KOPT-K1 (cell line): ENCODE data around the gene SEMA4C.
A peak's percentile ranks its signal among the peaks of the same experiment; 100 is the strongest.

ENCODE experiments used
- H3K27ac ChIP-seq: fragments of 200-600 bp; sonication (generic); 2 replicates; pipeline ENCODE4 v1.5.1; 2016; ENCODE audit warnings: antibody characterized with exemption, mild to moderate bottlenecking, low read depth, low read length; ENCODE audit not compliant: poor library complexity, severe bottlenecking
- H3K36me3 ChIP-seq: fragments of 200-600 bp; sonication (generic); 2 replicates; pipeline ENCODE4 v1.5.1; 2017; ENCODE audit warnings: antibody characterized with exemption, mild to moderate bottlenecking, low read length, moderate library complexity; ENCODE audit not compliant: insufficient read depth
- H3K9me3 ChIP-seq: fragments of 200-600 bp; sonication (generic); 2 replicates; pipeline ENCODE4 v1.5.1; 2017; ENCODE audit warnings: antibody characterized with exemption, low read length, mild to moderate bottlenecking; ENCODE audit not compliant: insufficient read depth, poor library complexity, severe bottlenecking

SEMA4C gene

DNA sequence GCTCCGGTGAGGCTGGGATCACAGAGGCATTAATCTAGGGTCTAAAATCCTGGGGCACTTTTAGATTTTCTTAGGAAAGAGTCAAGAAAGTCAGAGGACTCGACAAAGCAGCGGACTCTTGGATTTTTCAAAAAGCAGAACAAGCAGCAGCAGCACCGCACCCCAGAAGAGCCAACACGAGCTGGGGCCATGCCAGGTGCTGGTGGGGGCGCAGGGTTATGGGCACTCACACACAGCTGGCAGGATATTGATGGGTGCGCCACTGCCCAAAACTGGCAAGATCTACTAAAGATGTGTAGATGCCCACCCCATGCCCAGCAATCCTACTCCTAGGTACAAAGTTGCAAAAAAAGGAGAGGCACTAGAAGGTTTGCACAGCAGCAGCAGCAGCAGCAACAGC is 33.9 kb upstream of the SEMA4C start:
- Histone ChIP-seq H3K27ac (no peak overlapping the region), H3K9me3 (no peaks in the 10 kb centered on the region), H3K36me3 (no peaks in the 10 kb centered on the region)

DNA sequence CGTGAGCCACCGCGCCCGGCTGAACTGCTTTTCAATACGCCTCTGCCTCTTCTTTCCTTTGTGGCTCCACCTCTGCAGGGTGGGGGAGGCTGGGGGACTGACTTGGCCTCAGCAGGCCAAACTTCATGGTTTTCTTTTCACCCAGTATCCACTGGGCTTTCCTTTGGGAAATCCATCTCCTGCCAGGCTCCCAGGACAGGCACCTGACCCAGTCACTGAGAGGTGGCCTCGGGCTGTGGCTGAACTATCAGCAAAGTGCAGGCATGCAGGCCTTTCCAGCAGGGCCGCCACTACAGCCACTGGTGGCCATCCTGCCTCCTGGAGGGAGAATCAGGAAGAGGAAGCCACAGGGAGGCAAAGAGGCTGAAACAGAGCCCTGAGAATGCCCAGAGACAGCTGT is 33.4 kb upstream of the SEMA4C start:
- Histone ChIP-seq H3K9me3 (no peaks in the 10 kb centered on the region), H3K36me3 (no peaks in the 10 kb centered on the region)

DNA sequence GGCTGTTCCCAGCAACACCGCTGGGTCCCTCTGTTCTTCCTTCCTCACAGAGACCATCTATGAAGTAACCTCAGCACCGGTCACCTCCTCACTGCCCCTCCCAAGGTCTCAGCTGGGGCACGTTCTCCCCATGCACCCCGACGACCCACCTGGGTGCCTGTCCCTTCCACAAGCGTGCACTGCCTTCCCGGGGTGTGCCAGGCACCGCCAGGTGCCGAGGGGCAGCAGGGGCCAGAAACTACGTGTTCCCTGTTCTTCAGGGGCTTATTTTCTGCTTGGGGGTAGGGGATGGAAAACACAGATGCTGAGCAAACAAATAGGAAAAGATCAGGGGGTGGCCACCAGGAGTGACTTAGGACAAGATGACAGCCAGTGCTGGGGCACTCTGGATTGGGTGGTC is 30.4 kb upstream of the SEMA4C start:
- Histone ChIP-seq H3K27ac (no peak overlapping the region), H3K9me3 (no peaks in the 10 kb centered on the region), H3K36me3 (no peaks in the 10 kb centered on the region)

More for the DNA sequence above, 33.4 kb upstream of the SEMA4C start:
- H3K27ac ChIP-seq, result no peak overlapping the region

DNA sequence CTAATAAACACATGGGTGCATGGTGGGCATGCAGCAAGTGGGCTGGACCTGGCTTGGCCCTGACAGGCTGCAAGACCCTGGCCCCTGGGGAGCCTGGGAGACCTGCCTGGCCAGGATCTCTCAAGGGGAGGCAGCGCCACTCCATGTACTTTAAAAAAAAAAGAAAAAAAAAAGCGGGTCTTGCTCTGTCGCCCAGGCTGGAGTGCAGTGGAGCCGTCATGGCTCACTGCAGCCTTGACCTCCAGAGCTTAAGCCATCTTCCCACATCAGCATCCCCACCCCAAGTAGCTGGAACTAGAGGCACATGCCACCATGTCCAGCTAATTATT is 29.5 kb upstream of the SEMA4C start:
- Histone ChIP-seq H3K36me3 (no peaks in the 10 kb centered on the region), H3K9me3 (no peaks in the 10 kb centered on the region), H3K27ac (no peak overlapping the region)

DNA sequence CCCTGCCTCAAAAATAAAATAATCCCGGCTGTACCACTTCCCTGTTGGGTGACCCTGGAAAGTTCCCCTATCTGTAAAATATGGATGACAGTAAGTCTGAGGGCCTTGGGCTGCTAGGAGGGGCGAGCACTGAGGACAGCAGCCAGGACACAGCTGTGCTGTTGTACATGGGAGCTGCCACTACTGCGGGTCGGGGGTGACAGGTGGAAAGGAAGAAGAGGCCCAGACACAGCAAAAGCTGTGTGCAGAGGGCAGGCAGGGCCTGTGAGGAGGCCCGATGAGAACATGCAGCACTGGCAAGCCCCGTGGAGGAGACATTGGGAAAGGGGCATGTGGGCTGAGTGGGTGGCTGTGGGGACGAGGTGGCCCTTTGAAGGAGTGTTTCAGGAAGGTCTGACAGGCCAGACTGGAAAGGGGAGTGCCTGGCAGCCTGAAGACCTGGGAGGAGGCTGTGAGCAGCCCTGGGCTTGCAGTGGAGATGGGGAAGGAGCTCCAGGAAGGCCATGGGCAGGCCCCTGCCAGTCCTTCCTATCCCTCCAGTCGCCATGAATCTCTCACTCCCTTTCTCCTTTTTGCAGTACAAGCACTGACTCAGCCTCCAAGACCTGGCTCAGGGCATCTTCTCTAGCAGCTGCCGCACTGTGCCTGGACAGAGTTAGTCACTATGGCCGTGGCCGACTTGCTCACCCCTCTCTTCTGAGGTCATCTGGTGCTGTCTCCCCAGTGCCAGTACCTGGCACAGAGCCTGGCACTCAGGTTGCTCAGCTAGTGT is 28.9 kb upstream of the SEMA4C start:
- Histone ChIP-seq H3K36me3 (no peaks in the 10 kb centered on the region), H3K27ac (no peak overlapping the region), H3K9me3 (no peaks in the 10 kb centered on the region)

DNA sequence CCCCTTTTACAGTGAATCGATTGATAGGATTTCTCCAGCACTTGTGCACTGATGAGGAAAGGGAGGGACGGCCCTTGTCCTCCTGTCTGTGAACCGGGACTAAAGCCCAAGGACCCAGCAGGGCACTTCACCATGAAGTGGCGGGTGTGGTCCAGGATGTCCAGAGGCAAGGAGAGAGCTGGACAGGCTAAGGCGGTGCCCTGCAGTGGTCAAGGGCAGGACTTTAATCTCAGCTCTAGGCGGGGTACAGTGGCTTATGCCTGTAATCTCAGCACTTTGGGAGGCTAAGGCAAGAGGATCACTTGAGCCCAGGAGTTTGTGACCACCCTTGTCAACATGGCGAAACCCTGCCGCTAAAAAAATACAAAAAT is 28.2 kb upstream of the SEMA4C start:
- no peak overlapping the region for H3K27ac ChIP-seq
- H3K36me3 ChIP-seq, result no peaks in the 10 kb centered on the region
- no peaks in the 10 kb centered on the region for H3K9me3 ChIP-seq

DNA sequence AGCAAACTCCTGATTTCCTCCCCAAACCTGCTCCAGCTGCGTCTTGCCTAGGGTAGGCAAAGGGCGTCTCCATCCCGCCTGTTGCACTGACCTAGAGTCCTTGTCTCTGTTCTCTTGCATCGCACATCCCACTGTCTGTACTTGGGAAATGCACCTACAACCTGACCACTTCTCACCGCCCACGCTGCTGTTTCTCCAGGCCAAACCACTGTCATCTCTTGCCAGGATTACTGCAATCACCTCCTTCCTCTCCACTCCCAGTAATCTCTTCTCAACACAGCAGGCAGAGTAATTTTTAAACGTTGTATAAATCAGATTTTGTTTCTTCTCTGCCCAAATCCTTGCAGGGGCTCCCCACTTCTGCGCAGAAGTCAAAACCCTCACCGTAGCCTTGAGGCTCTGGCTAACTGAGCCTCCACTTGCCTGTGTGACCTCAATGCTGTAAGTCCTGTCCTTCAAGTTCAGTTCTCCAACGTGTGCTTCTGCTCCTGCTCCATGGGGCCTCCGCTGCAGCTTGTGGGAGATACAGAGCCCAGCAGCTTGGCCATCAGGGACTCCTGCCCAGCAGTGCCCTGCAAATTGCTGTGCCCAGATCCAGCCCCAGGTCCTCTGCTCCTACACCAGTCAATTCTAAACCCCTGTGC is 27.7 kb upstream of the SEMA4C start:
- no peaks in the 10 kb centered on the region for H3K36me3 ChIP-seq

DNA sequence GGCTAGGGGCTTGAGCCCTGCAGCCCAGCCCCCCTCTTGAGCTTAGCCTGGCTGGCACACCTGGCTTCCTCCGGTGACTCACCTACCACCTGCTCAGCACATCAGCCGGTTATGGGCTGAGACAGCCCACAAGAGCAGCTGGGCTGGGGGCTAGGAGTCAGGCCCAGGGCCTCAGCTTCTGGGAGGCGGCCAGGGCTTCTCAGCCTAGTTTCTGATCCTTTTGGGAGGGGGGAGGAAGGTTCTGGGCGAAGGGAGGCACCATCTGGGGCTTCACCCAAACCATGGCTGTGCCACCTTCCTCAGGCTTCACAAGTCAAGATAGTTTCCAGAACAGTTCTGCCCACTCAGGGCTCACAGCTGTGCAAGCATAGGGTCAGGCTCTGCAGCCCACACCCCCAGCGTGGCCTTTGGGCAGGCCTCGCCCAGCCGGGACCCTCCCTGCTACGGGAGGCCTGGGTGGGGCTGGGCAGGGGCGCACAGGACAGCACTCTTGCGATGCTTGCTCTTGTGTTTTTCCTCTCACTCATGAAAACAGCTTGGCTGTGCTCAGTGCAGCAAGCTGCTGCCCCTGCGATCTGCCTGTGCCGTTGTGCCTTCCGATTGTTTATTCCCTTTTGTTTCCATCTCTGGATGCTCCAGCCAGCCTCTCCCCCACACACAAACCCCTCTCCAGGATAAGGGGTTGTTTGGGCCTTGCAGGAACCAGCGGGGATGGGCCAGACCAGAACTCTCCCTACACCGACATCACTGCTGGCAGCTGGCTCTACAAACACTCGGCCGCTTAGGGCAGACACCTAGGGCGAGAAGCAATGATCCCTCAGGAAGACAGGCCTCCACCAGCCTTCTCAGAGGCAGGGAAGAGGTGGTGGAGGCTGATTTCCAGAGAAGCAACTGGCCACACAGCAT is 26.1 kb upstream of the SEMA4C start:
- peak overlapping the region; percentile 38 for H3K27ac ChIP-seq
- no peaks in the 10 kb centered on the region for H3K9me3 ChIP-seq
- H3K36me3 ChIP-seq, result no peaks in the 10 kb centered on the region

More for the DNA sequence above, 27.7 kb upstream of the SEMA4C start:
- Histone ChIP-seq H3K9me3 (no peaks in the 10 kb centered on the region), H3K27ac (no peak overlapping the region)

DNA sequence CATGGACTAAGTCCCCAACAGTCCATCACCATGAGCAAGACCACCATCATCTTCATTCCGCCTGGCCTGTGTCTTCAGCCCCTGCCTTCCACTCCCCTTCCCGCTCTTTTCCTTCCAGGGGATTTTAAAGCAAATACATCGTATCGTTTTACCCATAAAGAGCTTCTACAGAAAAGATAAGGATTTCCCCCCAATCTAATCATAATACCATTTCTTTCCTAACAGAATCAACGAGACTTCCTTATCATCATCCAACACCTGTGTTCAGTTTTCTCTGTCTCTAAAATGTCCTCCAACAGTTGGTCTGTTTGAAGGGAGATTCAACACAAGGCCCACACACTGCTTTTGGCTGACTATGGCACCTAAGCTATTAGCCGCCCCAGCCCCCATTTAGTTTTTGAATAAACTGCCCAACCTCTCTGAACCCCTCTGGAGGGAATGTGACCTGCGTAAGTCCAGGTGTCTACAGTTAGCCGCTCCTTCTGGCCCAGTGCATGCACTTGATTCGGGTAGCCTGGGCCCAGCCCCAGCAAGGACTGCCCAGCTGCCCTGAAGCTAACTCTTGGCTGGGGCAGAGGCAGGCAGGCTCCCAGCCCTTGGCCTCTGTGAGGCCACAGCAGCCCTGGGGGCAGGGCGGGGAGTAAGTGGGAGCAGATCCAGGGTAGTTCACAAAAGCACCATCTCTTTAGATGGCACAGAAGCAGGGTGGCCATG is 25.3 kb upstream of the SEMA4C start:
- Histone ChIP-seq H3K27ac (peak overlapping the region; percentile 19), H3K36me3 (no peaks in the 10 kb centered on the region), H3K9me3 (no peaks in the 10 kb centered on the region)

DNA sequence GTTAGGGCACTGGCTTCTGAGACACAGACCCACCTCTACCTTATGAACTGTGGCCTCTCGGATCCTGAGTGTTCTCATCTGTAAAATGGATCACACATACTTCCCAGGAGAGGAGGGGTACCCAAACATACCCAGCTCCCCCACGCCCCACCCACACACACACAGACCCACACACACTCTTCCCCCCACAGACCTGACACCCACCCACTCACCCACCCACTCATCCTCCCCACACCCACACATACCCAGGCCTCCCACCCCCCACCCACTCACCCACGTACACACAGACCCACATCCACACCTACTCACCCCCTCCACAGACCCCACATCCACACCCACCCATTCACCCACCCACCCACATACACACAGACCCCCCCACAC is 24.3 kb upstream of the SEMA4C start:
- H3K9me3 ChIP-seq, result no peaks in the 10 kb centered on the region
- H3K36me3 ChIP-seq, result no peaks in the 10 kb centered on the region
- no peak overlapping the region for H3K27ac ChIP-seq

DNA sequence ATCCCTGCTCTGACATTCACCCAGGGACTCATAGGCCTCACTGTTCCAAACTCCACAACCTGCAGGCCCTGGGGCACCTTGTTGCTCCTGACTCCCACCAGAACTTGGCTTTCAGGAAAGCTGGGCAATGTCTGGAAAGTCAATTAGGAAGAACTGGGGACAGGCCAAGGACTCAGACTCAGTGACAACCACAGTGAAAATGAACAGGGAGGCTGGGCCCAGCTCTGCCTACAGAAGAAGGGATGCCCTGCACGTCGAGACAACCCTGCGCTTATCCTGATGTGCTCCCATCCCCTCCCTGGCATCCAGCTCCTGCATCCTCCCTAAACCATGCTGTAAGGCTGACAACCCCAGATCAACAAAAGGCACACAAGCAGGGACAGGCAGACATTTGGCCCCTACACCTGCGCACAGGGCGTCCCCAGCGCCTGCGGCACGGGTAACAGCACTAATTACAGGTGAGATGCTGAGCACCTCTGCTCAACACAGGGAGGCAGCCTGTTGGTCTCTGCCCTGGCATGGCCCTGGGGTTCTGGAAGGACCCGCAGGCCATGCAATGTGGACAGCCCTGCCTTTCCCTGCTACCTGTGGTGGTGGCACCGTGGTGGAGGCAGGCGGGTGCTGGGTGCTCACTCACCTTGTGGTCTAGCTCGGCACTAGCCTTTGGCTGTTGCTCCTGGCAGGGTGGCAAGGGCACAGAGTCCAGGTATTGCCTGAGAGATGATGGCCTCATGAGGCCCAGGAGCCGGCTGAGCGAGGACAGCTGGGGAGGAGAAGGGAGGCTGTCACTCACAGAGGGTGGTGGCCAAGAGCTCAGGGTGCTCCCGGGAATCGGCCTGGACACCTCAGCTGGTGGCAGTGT is 23.6 kb upstream of the SEMA4C start:
- Histone ChIP-seq H3K27ac (no peak overlapping the region), H3K9me3 (no peaks in the 10 kb centered on the region), H3K36me3 (no peaks in the 10 kb centered on the region)

DNA sequence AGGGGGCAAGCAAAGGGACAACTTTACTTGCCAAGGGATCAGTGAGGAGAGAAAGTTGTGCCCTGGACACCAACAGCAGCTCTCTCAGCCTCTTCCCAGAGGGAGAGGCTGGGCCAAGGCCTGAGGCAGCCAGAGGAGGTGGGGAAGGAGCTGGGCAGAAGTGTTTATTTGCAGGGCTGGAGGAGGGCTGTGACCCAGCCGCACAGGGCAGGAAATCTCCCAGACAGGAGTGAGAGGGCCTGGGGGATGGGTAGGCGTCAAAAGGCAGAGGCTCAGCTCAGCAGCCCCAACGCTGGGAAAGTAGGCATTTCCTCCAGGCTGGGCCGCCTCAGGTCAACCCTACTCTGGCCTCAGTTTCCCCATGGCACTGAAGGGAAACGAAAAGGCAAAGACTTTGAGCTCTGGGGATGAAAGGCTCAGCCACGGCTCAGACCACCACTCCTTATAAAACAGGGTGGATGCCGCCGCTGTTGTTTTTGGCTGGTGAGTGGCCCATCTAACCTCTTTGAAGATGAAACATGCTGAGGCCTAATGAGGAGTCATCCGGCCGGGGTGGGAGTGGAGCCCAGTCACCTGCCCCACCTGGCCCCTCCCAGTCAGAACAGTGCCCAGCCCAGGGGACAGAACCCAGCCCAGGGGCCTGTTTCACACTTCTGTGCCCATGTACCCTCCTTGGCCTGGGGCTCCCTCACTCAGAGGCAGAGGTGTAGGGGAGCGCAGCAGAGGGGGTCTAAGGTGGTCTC is 21.9 kb upstream of the SEMA4C start:
- no peak overlapping the region for H3K27ac ChIP-seq
- H3K36me3 ChIP-seq, result no peaks in the 10 kb centered on the region
- no peaks in the 10 kb centered on the region for H3K9me3 ChIP-seq

DNA sequence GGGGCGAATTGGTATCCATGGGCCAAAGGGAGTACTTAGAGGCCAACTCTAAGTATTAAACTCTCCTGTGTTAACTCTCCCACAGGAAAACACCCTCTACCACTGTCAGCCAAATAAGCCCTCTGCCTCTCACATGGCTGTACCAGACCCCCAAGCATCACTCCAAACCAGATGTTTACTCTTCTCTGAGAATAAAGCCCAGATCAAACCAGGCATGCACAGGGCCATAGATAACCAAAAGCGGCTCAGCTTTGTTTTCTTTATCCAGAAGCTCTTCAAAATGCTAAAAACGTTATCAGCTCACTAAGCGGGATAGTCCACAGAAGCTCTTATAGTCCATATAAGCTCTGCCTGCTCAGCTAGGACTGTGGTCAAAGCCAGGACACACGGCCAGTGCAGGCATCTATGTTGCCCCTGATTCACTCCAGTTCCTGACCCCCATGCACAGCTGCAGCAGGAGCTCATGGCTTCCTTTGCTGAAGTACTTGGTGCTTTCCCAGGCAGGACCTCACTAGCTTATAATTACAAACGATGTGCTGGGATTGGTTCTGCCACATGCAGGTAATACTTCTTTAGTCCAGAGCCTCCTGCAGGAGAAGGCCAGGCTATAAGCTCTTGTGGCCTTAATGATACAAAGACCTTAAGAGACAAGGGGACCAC is 21.0 kb upstream of the SEMA4C start:
- Histone ChIP-seq H3K9me3 (no peaks in the 10 kb centered on the region), H3K36me3 (no peaks in the 10 kb centered on the region), H3K27ac (no peak overlapping the region)
